GM10266 (cell line): ENCODE measurements around the gene ZP1.

Experiments
- DNase-seq: peaks from one replicate; pipeline ENCODE4 v3.0.0; 2012; ENCODE audit errors: extremely low spot score
- TF ChIP-seq, protein P1 (sequence below): IDR thresholded peaks from 2 replicates; pipeline ENCODE4 v1.5.1; 2012; ENCODE audit warnings: mild to moderate bottlenecking, low read depth; ENCODE audit not compliant: control insufficient read depth, insufficient read depth; ENCODE audit errors: missing control alignments

ZP1 gene

DNA sequence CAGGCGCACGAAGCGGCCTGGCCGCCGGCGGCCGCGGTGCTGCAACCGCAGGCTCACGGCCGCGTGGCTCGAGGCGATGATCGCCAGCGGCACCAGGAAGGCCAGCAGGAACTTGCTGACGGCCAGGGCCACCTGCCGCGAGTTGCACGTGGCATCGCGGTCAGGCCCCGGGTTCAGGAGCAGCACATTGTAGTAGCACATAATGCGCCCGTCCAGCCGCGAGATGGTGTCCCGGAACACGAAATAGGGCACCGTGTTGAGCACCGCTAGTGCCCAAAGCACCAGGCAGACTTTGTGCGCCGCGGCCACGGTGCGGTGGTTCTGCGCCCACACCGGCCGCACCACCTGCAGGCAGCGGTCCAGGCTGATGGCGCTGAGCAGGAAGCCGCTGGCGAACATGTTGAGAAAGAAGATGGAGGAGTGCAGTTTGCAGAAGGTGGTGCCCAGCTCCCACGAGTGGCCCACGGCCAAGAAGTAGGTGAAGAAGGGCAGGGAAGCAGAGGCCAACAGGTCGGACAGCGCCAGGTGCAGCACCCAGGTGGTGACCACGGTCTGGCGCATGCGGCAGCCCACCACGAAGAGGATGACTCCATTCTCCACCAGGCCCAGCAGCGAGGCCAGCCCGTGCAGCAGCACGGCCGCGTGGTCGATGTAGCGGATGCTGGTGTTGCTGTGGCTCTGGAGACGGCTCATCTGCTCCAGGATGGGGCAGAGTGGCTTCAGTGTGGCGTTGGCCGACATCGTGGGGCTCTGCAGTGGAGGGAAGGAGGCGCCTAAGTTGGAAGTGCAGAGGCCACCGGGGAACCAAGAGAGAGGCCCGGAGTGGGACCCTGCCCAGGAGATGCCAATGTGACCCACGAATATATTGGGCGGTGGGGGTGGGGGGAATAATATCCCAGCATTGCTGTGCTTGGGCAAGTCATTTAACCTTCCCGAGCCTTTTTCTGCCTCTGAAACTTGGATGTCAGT is 14.1 kb upstream of the ZP1 start:
- no peak for DNase-seq
- TF ChIP-seq, protein P1, sequence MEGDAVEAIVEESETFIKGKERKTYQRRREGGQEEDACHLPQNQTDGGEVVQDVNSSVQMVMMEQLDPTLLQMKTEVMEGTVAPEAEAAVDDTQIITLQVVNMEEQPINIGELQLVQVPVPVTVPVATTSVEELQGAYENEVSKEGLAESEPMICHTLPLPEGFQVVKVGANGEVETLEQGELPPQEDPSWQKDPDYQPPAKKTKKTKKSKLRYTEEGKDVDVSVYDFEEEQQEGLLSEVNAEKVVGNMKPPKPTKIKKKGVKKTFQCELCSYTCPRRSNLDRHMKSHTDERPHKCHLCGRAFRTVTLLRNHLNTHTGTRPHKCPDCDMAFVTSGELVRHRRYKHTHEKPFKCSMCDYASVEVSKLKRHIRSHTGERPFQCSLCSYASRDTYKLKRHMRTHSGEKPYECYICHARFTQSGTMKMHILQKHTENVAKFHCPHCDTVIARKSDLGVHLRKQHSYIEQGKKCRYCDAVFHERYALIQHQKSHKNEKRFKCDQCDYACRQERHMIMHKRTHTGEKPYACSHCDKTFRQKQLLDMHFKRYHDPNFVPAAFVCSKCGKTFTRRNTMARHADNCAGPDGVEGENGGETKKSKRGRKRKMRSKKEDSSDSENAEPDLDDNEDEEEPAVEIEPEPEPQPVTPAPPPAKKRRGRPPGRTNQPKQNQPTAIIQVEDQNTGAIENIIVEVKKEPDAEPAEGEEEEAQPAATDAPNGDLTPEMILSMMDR: no peak

DNA sequence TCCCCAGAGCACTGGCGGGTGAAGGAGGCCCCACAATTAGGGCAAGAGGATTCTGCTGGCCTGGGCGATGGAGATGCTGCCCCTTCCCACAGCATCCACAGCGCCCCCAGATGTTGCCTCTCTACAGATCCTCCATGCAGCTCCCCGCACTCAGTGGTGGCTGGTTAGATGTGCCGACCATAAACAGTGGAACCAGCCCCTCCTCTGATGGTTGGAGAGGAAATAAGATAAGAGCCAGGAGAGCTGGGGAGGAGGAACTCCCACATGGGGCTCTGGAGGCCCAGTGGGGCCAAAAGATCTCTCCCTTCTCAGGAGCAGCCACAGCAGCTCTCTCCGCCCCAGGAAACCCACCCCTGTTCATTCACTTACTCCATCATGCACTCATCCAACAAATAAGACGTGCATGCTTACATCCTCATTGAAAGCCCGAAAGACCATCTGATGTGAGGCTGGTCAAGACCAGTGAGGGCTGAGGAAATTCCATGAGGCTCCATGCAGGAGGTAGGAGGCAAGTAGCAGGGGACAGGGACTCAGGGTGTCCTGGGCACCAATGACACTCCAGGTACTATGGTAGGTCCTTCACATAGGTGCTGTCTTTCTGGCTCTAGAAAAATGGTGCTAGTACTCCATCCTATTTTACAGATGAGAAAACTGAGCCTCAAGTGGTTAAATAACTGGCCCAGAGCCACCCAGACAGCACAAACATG is 13.0 kb upstream of the ZP1 start:
- TF ChIP-seq, protein P1: no peak
- no peak for DNase-seq

DNA sequence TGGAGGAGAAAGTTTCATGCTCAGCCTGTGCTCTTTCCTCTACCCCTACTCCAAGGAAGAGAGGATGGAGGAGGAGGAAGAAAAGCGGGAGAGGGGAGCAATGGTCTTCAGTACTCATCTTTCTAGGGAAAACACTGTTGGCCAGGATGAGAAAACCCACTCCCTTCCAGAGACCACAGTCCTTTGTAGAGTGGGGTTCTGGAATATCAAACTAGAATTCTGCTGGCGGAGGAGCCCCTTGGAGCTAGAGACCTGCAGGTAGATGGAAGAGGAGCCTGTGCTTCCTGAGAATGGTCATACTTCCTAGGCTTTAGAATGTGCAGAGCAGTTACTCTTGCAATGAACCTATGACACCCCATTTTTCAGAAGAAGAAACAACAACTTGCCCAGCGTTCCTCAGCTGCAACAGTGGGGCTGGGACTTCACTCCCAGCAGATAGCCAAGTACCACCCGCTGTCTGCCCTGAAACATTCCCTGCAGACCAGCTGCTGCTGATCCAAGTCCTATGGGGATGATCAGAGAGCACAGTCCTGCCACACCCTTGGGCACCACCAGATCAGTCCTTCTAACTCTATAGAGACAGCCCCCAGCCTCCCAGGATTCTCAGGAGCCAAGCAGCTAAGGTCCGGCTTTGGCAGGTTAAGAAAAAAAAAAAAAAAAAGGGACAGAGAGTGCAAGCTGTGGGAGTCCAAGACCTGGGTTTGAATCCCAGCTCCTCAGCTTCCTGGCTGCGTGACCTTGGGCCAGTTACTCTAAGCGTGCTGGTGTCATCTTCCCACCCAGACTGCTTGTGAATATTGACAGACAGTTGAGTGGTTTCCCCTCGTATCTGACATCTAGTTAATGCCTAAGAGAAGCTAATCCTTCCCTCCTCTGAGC is 12.3 kb upstream of the ZP1 start:
- TF ChIP-seq, protein P1: no peak
- DNase-seq: no peak

DNA sequence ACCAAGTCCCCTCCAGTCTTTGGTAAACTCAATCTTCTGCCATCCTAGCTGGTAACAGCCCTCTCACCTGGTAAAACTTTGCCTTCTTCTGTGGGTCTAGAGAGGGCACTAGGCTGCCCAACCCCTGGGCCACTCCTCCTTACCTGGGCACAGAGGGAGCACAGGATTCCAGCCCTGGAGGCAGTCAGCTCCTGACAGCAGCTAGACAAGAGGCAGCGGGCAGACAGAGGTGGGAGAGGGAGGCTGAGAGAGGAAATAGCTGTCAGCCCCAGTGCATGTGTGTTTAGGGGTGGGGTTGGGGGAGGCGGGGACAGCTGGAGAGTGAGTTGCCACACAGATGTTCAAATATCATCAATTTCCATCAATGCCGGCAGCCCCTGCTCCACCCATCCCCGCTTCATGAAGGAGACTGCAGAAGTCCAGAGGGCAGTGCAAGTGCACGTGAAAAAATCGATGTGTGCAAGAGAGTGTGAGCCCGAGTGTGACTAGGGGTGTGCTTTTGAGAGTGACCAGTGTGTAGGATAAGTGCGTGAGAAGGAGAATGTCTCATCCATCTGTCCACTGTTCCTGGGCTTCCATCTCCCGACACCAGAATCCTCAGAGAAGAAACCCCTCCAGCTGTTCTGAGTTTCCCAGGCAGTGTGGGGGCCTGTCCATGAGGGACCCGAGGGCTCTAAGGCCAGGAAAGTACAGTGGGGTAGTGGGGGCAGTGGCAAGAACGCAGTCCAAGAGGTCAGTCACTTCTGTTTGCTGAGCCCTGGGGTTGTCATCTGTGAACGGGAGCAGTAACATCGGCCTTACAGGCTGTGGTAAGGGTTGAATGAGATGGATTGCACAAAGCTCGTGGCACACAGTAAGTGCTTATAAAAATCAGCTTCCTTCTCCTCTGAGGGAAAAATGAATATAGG is 11.4 kb upstream of the ZP1 start, which contains the start of gene PTGDR2:
PTGDR2 (minus strand) TSS at position 225 of the 908 bp plus-strand sequence. CDS start 2,228 bp downstream, outside the sequence.
- DNase-seq: no peak
- TF ChIP-seq, protein P1: no peak

DNA sequence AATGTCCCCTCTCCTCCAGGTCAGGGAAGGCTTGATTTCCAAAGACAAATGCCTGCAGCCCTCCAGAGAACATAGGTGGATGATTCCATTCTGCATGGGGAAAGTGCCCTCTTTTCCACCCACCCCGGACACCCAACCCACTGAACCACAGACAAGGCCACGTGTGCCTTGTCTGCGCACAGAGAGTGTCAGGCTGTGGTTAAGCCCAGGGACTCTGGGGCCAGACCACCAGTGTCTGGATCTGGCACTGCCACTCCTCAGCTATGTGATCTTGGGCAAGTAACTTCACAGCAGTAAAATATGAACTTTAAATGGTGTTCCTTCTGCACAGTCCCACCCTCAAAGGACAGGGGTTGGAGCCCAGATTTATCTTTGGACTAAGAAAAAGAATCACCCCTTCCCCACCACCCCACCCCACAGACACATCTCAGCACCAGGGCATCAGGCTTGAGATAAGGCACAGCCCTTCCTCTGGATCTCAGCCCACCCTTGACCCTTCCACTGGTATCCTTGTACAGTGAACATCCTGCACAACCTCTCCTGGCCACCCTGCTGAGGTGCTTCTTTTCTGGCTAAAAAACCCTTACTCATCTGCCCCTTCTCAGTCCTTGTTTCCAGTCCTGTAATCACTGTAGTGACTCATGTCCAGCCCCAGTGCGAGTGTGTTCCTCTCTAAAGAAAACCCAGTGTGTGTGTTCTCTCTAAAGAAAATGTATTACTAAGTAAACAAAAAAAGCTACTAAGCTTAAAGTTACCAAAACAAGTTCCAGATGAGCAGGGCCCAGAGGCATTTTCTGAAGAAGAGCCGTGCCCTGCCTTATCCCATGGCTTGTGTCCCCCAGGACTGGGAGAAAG is 9.7 kb upstream of the ZP1 start:
- DNase-seq: no peak
- TF ChIP-seq, protein P1: no peak
